ENCODE measurements around the gene DOCK4.

- TF ChIP-seq CTCF (IDR thresholded peaks at IDR 0.05) (no peak), POLR2A (IDR thresholded peaks at IDR 0.05) (no peak)
Measured at GRCh38 chr7:112238852-112239610, 32.8 kb upstream of the DOCK4 start.
